ENCODE measurements around the gene UMAD1. TPM values are rescaled to one million over a fixed set of nuclear protein-coding genes. Genes with fewer than 3 reads are reported as not detected.

Gene UMAD1
- total RNA-seq, 1 donor from 2014 or later: 18.0 TPM

DNA sequence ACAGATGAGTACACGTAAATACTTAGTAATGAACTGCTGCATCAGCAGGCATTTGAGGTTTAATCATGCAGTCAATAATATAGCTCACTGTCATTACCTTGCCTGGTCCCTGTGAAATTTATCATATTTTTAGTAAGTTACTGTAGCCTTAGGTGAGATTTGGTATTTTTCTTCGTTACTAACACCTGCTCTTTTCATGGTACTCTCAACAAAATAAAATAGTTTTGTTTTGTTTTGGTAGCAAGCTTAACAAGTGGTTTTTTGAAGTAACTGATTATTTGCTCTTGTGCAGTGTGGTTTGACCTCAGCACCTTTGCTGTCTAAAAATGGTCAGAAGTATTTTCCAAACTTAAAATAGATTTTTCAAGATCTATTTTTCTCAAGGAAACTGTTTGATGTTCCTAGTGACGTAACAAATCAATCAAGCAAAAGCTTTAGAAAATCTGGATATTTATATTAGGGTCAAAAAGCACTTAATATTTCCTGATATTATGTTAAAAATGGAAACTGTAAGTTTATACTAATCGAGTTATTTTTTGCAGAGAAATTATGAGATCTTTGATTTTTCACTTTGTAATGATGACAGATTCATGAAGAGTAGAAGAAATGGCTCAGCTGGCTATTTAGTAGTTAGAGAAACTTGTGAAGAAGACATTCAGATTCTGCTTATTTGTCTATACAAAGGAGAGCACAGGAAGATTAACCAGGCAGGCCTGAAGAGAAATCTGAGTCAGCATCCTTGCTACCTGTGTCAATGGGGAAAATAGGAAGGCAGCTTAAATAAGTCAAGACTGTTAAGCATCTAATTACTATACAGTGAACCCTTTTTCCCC lies 98.9 kb downstream of the UMAD1 start:
- Histone ChIP-seq H3K4me3 (no peak overlapping the region), H3K4me1 (no peaks in the 10 kb centered on the region), H3K36me3 (no peaks in the 10 kb centered on the region), H3K27ac (no peak overlapping the region), H3K9me3 (no peaks in the 10 kb centered on the region), H3K27me3 (no peaks in the 10 kb centered on the region)
- DNase-seq (no peak), ATAC-seq (no peak)
- TF ChIP-seq, protein P1, sequence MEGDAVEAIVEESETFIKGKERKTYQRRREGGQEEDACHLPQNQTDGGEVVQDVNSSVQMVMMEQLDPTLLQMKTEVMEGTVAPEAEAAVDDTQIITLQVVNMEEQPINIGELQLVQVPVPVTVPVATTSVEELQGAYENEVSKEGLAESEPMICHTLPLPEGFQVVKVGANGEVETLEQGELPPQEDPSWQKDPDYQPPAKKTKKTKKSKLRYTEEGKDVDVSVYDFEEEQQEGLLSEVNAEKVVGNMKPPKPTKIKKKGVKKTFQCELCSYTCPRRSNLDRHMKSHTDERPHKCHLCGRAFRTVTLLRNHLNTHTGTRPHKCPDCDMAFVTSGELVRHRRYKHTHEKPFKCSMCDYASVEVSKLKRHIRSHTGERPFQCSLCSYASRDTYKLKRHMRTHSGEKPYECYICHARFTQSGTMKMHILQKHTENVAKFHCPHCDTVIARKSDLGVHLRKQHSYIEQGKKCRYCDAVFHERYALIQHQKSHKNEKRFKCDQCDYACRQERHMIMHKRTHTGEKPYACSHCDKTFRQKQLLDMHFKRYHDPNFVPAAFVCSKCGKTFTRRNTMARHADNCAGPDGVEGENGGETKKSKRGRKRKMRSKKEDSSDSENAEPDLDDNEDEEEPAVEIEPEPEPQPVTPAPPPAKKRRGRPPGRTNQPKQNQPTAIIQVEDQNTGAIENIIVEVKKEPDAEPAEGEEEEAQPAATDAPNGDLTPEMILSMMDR (IDR thresholded peaks at IDR 0.05): no peak
- intact Hi-C loops (cut with DNase I): no loop called here

DNA sequence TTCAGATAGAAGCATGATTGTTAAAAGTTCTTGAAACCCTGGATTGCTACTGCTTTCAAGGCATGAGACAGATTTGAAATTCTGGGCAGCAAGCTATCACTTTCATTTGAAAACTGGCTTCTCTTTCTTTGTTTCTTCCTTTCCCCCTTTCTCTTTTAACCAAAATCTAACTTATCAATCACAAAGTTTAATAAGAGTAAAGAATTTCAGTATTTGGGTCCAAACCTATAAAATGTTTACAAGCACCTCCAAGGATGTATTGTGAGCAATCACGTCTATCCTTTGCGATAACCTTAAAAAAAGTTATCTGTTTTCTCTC lies 99.4 kb downstream of the UMAD1 start:
- Histone ChIP-seq H3K27me3 (no peaks in the 10 kb centered on the region), H3K27ac (no peak overlapping the region), H3K9me3 (no peaks in the 10 kb centered on the region), H3K4me1 (no peaks in the 10 kb centered on the region), H3K4me3 (no peak overlapping the region), H3K36me3 (no peaks in the 10 kb centered on the region)
- intact Hi-C loops (cut with DNase I): no loop called here
- DNase-seq: no peak
- no peak for ATAC-seq
- TF ChIP-seq, protein P1 (IDR thresholded peaks at IDR 0.05): no peak

DNA sequence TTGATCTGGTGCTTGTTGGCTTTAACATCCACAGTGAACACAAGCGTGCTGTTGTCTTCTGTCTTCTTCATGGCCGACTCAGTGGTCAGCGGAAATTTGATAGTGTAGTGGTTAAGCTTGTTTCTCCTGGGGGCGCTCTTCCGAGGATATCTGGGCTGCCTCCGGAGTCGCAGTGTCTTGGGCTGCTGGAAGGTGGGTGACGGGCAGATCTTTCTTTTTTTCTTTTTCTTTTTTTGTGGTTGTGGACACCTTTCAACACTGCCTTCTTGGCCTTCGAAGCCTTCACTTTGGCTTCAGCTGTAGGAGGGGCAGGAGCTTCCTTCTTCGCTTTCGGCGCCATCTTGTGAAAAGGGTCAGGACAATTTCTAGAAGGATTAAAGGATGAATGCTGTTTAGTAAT lies 101.7 kb downstream of the UMAD1 start:
- TF ChIP-seq, protein P1 (IDR thresholded peaks at IDR 0.05): no peak
- Histone ChIP-seq H3K9me3 (no peaks in the 10 kb centered on the region), H3K4me3 (no peak overlapping the region), H3K27me3 (no peaks in the 10 kb centered on the region), H3K27ac (no peak overlapping the region), H3K4me1 (no peaks in the 10 kb centered on the region), H3K36me3 (no peaks in the 10 kb centered on the region)
- DNase-seq (no peak), ATAC-seq (no peak)
- intact Hi-C loops (cut with DNase I): no loop called here

DNA sequence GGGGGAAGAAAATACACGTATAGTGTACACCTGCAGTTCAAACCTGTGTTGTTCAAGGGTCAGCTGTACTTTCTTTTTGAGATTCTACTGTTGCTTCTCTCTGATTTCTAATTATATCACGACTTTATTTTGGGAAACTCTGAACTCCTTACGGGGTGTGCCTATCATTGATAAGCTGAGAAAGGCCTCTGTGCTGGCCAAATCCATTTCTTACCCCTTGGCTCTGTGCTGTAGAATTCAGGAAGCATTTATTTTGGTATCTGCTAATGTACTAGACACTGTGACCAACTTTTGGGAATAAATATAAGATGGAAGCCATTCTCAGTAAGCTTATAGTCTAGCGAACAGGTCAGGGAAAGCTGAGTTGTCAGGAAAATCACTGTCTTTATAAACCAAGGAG lies 104.7 kb downstream of the UMAD1 start:
- Histone ChIP-seq H3K4me3 (no peak overlapping the region), H3K27me3 (no peaks in the 10 kb centered on the region), H3K36me3 (no peaks in the 10 kb centered on the region), H3K4me1 (no peaks in the 10 kb centered on the region), H3K9me3 (no peaks in the 10 kb centered on the region), H3K27ac (no peak overlapping the region)
- intact Hi-C loops (cut with DNase I): no loop called here
- DNase-seq: no peak
- ATAC-seq: no peak
- TF ChIP-seq, protein P1 (IDR thresholded peaks at IDR 0.05): no peak

DNA sequence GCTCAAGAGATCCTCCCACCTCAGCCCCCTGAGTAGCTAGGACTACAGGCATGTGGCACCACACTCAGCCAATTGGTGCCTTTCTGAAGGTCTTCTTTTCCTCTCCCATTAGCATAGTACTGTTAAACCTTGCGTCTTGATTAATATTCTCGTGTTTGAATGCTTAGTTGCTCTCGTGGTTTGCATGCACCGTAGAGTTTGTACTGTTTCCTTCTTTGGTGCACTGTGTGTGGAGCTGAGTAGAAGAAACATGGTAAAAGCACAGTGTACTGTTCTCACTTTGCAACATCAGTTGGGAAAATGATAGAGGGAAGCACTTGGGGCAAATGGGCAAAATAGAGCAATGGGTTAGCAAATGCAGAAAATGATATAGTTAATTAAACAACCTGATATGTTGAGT lies 105.4 kb downstream of the UMAD1 start:
- H3K4me1 ChIP-seq: no peaks in the 10 kb centered on the region
- no peak for ATAC-seq

More for the DNA sequence above, 105.4 kb downstream of the UMAD1 start:
- no peak for DNase-seq
- no peaks in the 10 kb centered on the region for H3K27me3 ChIP-seq
- H3K27ac ChIP-seq: no peak overlapping the region
- no peaks in the 10 kb centered on the region for H3K9me3 ChIP-seq
- intact Hi-C loops (cut with DNase I): no loop called here
- no peak overlapping the region for H3K4me3 ChIP-seq
- H3K36me3 ChIP-seq: no peaks in the 10 kb centered on the region
- TF ChIP-seq, protein P1 (IDR thresholded peaks at IDR 0.05): no peak

Measured in upper lobe of right lung (tissue), 1 donor.